GM18951 (cell line): ENCODE results near the gene GDF10.

Source experiments
- POLR2A ChIP-seq: IDR thresholded peaks from 4 replicates; pipeline ENCODE4 v1.6.1; 2011; ENCODE audit warnings: mild to moderate bottlenecking; ENCODE audit not compliant: insufficient read length, insufficient read depth; ENCODE audit errors: extremely low read depth
- in situ Hi-C: fragments of 300-500 bp; cut with MboI; formaldehyde crosslinking; loops from one replicate; pipeline ENCODE4 v1.12.0; 2022; ENCODE audit warnings: low sequenced_read_pairs, mixed read lengths, inconsistent platforms; ENCODE audit not compliant: unreplicated experiment

Gene GDF10

DNA sequence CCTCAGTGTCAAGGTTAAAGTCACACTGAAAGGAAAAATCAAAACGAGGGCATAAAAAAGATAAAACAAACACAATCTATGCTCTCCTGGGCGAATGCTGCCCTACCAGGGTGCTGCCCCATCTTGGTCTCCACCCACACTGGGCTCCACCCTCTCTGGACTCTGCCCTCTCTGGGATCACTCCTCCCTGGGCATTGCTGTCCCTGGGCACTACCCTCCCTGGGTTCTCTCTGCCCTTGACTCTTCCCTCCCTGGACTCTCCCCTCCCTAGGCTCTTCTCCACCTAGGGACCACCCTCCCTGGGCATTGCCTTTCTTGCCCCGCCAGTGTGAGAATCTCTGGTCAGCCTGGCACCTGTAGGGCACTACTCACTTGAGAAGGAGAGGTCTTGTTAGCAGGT, 30.8 kb downstream of the GDF10 start:
- in situ Hi-C loops, result no loop called here
- TF ChIP-seq POLR2A, result no peak

DNA sequence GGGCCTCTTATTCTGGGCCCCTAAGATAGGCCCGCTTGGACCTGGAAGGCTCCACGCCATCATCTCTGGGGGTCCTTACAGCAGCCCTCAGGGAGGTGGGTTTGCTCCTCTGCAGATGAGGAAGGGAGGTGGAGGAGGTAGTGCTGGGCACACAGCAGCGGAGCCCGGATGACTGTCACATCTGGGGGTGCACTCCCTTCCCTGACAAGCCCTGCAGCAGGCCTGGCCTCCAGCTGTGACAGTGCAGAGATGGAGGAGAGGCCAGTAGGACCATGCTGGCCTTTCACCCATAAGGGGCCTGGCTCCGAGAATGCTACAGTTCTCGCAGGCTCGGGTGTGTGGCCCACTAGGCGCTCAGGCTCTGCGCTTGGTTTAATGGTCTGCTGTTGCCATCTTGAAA, 31.5 kb downstream of the GDF10 start:
- TF ChIP-seq POLR2A, result no peak
- in situ Hi-C loops, result no loop called here

DNA sequence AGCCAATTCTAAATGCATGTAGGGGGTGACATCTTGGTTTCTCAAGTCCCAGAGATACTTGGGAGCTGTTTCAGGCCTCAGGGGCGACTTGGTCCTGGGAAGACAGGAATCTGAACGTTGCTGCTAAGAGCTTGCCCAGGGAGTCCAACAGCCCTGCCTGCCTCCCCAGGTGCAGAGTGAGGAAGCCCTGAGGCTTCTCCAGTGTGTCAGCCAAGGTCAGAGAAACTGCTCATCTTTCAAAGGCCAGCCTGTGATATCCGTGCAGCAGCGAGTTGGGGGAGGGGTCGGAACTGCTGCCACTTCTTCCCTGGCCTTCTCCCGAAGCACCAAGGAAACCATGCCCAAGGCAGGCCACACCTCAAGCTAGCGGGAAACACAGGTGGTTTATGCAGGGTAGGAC, 32.0 kb downstream of the GDF10 start:
- no peak for TF ChIP-seq POLR2A
- in situ Hi-C loops, result no loop called here

DNA sequence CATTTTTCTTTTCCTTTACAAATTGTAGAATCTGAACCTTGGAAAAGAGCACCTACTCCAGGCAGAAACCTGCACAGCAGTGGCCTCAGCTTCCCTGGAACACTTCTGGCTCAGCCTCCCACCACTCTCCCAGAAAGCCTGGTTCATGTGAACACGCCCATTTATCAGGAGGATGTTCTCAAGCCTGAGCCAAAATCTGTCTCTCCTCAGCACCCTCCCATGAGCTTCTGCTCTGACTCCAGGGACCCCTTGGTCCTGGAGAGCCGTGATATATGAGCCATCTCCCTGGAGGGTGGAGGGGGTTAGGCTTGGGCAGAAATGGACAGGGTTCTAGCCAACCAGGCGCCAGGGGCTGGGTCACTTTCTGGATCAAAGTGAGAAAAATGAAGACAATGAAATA, 32.4 kb downstream of the GDF10 start:
- TF ChIP-seq POLR2A, result no peak
- in situ Hi-C loops, result no loop called here

DNA sequence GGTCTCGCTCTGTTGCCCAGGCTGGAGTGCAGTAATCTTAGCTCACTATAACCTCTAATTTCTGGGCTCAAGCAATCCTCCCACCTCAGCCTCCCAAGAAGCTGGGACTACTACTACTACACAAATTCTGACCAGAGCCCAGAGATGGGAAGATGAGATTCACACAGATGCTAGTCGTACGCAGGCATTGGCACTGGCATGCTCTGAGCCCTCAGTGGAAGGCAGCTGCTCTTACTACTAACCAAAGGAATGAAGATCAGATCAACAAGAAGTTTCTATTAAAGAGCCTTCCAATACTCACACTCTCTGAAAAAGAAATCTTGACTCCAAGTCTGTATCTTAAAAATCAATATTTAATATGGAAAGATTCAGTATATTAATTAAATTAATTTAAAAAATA, 32.9 kb downstream of the GDF10 start:
- TF ChIP-seq POLR2A, result no peak
- in situ Hi-C loops, result no loop called here

DNA sequence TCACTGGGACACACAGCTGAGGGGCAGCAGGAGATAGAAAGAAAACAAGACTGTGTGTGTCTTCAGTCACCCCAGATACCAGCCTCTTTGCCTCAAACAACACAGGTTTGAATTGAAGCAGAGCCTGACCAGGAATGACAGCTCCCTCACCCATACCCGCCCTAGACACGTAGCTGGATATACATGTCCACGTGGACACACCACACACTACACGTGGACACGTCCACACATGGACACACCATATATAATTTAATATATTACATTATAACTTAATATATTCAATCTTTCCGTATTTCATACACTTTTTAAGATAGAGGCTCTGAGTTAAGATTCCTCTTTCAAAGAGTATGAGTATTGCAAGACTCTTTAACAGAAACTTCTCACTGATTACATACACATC, 33.5 kb downstream of the GDF10 start:
- no peak for TF ChIP-seq POLR2A
- in situ Hi-C loops, result no loop called here

DNA sequence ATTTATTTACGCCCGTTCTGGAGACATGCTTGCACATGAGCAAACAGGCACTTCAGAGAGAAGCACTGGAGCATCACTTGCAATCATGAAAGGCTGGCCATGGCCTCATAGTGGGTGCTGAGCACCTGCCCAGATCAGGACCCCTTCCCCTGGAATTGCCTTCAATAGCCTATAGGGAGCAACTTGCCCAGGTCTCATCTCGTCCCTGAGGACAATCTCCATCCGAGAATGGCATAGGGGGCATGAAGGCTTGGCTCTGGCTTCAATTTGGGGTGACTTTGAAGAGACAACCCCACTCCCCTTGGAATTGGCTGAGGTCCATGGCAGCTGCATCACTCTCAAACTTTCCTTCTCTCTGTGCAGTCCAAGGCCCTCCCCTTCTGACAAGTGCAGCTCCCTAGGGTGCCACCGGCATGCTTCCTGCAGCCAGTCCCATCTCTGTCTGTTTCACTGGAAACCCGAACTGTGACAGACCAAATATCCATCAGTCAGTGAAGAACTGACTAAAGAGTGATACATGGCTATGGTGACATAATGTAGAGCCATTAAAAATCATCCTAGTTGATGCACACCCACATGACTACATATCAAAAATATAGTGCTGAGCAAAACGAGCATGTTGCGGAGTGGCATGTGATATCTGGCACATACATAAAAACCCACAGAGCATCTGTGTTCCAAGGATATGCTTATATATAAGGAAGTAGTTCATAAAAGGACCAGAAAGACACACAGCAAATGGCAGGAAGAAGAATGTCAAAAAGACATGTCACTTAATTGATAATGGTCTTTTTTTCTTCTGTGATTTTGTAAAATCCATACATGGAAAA, 34.7 kb downstream of the GDF10 start:
- no peak for TF ChIP-seq POLR2A
- in situ Hi-C loops, result no loop called here

DNA sequence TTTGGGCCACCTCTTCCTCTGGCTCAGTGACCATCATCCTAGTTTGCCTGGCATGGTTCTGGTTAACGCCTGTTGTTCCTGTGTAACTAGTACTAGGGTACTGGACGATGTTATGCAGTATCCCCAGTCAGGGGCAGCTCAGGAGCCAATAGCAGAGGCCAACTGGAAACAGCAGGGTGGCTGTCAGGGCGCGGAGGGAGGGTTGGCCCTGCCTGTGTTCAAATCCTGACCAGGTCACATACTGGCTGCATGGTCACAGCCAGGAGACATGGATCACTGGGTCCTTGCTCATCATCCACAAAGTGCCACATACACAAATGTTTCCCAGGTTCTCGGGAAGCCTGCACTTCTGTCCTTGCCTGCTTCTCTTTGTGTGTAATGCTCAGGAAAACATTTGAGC, 35.9 kb downstream of the GDF10 start:
- in situ Hi-C loops, result no loop called here
- no peak for TF ChIP-seq POLR2A

DNA sequence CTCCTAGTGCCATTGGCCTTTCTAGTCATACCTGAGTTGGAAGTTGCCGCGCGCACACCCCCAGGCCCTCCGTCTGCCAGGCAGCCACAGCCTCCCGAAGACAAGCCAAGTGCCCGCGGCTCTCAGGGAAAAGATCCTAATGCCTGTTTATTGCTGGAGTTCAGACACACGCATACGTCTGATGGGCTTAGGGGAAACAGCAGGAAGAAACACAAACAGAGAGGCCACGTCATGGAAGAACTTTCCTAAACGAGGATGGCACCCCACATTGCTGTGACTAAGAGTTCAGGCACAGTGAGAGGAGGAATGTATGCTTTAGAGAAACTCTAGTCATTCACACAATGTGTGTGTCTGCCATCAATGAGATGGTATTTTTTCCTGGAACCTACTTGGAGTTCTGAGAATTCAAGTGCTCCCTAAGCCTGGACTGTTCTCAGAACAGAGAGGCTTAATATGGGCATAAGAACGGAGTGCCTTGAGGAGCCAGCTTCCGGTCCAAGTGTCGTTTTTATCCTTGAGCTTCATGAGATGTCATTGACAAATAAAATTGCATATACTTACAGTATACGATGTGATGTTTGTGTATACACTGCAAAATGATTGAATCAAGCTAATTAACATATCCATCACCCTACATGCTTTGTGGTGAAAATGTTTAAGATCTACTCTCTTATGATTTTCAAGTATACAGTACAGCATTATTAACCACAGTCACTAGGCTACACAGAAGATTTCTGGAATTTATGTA, 36.6 kb downstream of the GDF10 start:
- in situ Hi-C loops, result no loop called here
- TF ChIP-seq POLR2A, result no peak

DNA sequence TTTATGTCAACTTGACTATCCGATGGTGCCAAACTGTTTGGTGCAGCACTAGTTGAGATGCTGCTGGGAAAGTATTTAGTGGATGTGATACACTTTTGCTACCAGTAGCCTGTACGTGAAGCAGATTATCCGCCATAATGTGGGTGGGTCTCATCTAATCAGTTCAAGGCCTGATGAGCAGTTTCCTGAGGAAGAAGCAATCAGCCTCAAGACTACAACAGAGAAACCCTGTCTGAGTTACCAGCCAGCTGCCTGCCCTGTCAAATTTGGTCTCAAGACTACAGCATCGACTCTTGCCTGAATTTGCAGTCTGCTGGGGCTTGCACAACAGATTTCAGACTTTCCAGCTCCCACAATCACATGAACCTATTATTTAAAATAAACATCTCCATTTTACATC, 37.3 kb downstream of the GDF10 start:
- TF ChIP-seq POLR2A, result no peak
- in situ Hi-C loops, result no loop called here

DNA sequence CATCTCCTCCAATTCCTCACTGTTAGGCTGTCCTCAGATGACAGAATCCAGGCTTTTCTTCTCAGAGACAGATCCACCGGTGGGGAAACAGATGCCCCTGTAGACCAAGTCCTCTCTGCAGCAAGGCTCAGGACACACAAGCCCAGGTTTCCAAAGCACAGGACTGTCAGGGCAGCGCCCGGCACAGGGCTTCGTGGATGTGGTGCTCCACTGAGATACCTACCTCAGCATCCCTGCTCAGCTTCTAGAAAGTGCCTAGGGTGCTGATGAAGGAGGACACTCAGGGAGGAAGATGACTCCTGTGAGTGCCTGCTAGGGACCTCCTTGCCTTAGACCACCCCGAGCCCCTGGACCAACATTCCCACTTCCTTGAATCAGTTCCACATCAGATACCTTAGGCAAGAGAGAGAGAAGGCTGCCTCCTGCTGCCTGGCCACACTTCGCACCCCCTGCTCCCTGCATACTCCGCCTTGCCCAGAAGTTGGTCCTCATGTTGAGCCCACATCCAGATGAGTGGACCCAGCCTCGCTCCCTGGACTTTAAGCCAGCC, 39.3 kb downstream of the GDF10 start:
- in situ Hi-C loops, result no loop called here
- TF ChIP-seq POLR2A, result no peak

DNA sequence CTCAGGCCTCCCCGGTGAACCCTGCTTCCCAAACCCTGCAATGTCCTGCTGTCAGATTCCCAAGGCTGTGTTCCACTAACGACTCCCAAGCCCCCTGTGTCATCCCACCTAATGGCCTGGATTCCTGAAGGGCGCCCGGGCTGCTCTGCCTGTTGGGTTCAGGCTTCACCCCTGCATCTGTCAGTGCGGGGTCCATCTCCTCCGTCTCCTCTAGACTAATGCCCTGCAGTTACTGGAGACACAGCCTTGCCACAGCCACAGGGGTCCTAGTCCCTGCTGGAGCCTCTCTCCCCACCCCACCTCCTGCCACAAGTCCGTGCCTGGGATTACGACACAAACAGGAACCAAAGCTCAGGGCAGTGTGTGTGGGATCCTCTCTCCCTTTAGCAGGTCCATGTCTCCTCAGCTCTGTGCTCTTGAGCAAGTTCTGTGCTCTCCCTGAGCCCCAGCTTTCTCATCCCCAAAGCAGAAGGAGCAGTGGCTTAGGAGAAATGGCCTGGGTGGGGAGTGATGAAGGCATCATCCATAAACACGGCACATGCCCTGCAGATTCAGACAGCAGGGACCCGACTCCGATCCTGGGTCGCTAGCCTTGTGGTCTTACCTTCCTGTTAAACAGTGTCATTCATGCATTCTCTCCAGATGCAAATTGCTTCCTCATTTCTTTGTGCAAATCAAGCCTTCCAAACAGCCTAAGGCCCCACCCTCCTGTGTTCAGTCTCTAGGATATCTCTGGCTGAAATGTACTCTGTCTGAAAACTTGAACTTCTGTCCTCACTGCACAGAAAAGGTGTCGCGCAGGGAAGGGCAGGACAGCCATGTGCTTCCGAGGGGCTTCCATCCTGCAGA, 40.0 kb downstream of the GDF10 start:
- in situ Hi-C loops, result no loop called here
- TF ChIP-seq POLR2A, result no peak

DNA sequence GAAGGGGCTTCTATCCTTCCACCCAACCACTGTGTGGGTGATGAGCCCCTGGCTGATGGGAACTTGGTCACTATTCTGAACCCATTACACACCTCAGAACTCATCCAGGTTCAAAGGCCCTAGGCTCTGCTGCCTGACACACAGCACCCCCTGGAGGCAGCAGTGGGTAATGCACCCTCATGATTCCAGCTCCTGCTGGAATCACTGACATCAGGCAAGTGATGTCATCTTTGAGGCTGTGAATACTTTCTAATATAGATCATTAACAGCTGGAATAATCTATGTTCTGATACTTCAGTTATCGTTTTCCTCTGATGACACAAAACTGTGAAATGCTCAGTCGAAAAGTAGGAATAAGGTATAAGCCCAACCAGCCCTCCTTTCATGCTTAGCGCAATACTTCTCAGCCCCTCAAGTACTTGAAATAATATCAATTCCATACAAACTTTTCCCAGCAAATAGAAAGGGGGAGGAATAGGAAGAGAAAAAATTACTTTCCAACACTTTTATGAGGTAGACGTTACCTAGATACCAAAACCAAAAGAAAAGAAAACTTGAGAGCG, 40.7 kb downstream of the GDF10 start:
- no peak for TF ChIP-seq POLR2A
- in situ Hi-C loops, result no loop called here
